PC-9 (cell line): ENCODE measurements around the gene TTC13. TPM values are rescaled to one million over a fixed set of nuclear protein-coding genes. Genes with fewer than 3 reads are reported as not detected.
A peak's percentile ranks its signal among the peaks of the same experiment; 100 is the strongest.

Experiments used
- BruUV-seq: library from RNA; stranded (reverse); fragments of 400-500 nt; replicated peaks from 2 replicates; lab custom pipeline; 2021; lab: Mats Ljungman, UMichigan
- CTCF ChIA-PET: fragments of 300-600 bp; sonication (Branson Sonifier 250); formaldehyde crosslinking; loops from one replicate; lab custom pipeline; 2022; ENCODE audit warnings: antibody characterized with exemption; lab: Charles Lee
- POLR2A ChIA-PET: fragments of 300-600 bp; sonication (Branson Sonifier 250); formaldehyde crosslinking; loops from one replicate; lab custom pipeline; 2022; ENCODE audit warnings: antibody characterized with exemption; ENCODE audit not compliant: unreplicated experiment; lab: Charles Lee
- DNase-seq, 2 experiments: peaks; one replicate each; pipeline versions ENCODE4 v3.0.0 to v3.0.0-alpha.2; 2015 to 2022; ENCODE audit warnings: mixed read lengths in 1 of 2
- H2AFZ ChIP-seq: fragments of 200-600 bp; sonication (generic); 2 replicates; pipeline ENCODE4 v1.8.1; 2017; ENCODE audit warnings: antibody characterized with exemption
- H3F3A ChIP-seq: fragments of 200-600 bp; sonication (generic); 2 replicates; pipeline ENCODE4 v1.8.1; 2017; ENCODE audit warnings: antibody characterized with exemption, mild to moderate bottlenecking, low read depth; ENCODE audit not compliant: insufficient read depth
- H3K27ac ChIP-seq: fragments of 200-600 bp; sonication (generic); 2 replicates; pipeline ENCODE4 v1.6.1; 2016; ENCODE audit warnings: mixed run types
- H3K27me3 ChIP-seq: fragments of 200-600 bp; sonication (generic); 2 replicates; pipeline ENCODE4 v1.6.1; 2016; ENCODE audit warnings: low read depth, mixed run types; ENCODE audit not compliant: insufficient read depth
- H3K36me3 ChIP-seq: fragments of 200-600 bp; sonication (generic); 2 replicates; pipeline ENCODE4 v1.6.1; 2016; ENCODE audit warnings: low read depth, mixed run types
- H3K4me1 ChIP-seq: fragments of 200-600 bp; sonication (generic); replicated peaks from 2 replicates; pipeline ENCODE4 v1.6.1; 2016; ENCODE audit warnings: mixed run types; ENCODE audit not compliant: insufficient read depth
- H3K4me2 ChIP-seq: fragments of 200-600 bp; sonication (generic); 2 replicates; pipeline ENCODE4 v1.6.1; 2017; ENCODE audit warnings: mixed run types
- H3K4me3 ChIP-seq: fragments of 200-600 bp; sonication (generic); 2 replicates; pipeline ENCODE4 v1.6.1; 2016; ENCODE audit warnings: mixed run types
- H3K79me2 ChIP-seq: fragments of 200-600 bp; sonication (generic); 2 replicates; pipeline ENCODE4 v1.6.1; 2017; ENCODE audit warnings: low read depth, mixed run types
- H3K9me2 ChIP-seq: fragments of 200-600 bp; sonication (generic); 2 replicates; pipeline ENCODE4 v1.8.1; 2017; ENCODE audit warnings: mild to moderate bottlenecking; ENCODE audit not compliant: insufficient read depth
- H3K9me3 ChIP-seq: fragments of 200-600 bp; sonication (generic); 2 replicates; pipeline ENCODE4 v1.8.1; 2016; ENCODE audit warnings: low read depth; ENCODE audit not compliant: insufficient read depth
- H4K20me1 ChIP-seq: fragments of 200-600 bp; sonication (generic); 2 replicates; pipeline ENCODE4 v1.8.1; 2017; ENCODE audit not compliant: insufficient read depth
- EZH2 ChIP-seq: fragments of 200-600 bp; sonication (generic); IDR thresholded peaks from 2 replicates; pipeline ENCODE4 v1.8.0; 2017; ENCODE audit warnings: antibody characterized with exemption, low read depth
- intact Hi-C: fragments of 100-400 bp; cut with micrococcal nuclease; formaldehyde crosslinking; loops from one replicate; pipeline ENCODE4 v1.10.0; 2022; ENCODE audit not compliant: unreplicated experiment
- total RNA-seq: library from RNA; stranded (reverse); gene quantifications from 2 replicates; pipeline ENCODE4 v1.2.3, GENCODE V29; 2021
- TF ChIP-seq, protein P1 (sequence below): fragments of 200-600 bp; sonication (generic); conservative IDR thresholded peaks from 2 replicates; pipeline ENCODE4 v1.6.1; 2017; ENCODE audit warnings: mixed run types, antibody characterized with exemption, mild to moderate bottlenecking, moderate library complexity

The TTC13 gene
- total RNA-seq, 1 experiment from 2014 or later: 7.5 TPM

GRCh38 chr1:230891413-230891812 is 87.2 kb downstream of the TTC13 start:
- H3K4me2 ChIP-seq: no peak overlapping the region
- no peaks in the 10 kb centered on the region for H3K27me3 ChIP-seq
- no TSS peak for BruUV-seq
- H3K9me2 ChIP-seq: no peaks in the 10 kb centered on the region
- peak overlapping the region; percentile 53; the same call in 1 of the 2 replicates for H2AFZ ChIP-seq
- H4K20me1 ChIP-seq: no peaks in the 10 kb centered on the region
- DNase-seq: no peak
- intact Hi-C loops: no loop called here
- CTCF ChIA-PET: no interaction called here
- no peak overlapping the region for H3K4me3 ChIP-seq
- no peaks in the 10 kb centered on the region for H3F3A ChIP-seq
- H3K4me1 ChIP-seq: no peaks in the 10 kb centered on the region
- TF ChIP-seq, protein P1, sequence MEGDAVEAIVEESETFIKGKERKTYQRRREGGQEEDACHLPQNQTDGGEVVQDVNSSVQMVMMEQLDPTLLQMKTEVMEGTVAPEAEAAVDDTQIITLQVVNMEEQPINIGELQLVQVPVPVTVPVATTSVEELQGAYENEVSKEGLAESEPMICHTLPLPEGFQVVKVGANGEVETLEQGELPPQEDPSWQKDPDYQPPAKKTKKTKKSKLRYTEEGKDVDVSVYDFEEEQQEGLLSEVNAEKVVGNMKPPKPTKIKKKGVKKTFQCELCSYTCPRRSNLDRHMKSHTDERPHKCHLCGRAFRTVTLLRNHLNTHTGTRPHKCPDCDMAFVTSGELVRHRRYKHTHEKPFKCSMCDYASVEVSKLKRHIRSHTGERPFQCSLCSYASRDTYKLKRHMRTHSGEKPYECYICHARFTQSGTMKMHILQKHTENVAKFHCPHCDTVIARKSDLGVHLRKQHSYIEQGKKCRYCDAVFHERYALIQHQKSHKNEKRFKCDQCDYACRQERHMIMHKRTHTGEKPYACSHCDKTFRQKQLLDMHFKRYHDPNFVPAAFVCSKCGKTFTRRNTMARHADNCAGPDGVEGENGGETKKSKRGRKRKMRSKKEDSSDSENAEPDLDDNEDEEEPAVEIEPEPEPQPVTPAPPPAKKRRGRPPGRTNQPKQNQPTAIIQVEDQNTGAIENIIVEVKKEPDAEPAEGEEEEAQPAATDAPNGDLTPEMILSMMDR: no peak
- no peaks in the 10 kb centered on the region for H3K79me2 ChIP-seq
- no peaks in the 10 kb centered on the region for H3K9me3 ChIP-seq
- POLR2A ChIA-PET: no interaction called here
- H3K27ac ChIP-seq: no peak overlapping the region
- no peaks in the 10 kb centered on the region for H3K36me3 ChIP-seq

- H3F3A ChIP-seq: no peaks in the 10 kb centered on the region
- no peaks in the 10 kb centered on the region for H3K9me2 ChIP-seq
- ChIA-PET CTCF (no interaction called here), POLR2A (no interaction called here)
- no peak for DNase-seq
- BruUV-seq: no TSS peak
- H3K4me1 ChIP-seq: no peaks in the 10 kb centered on the region
- no peak overlapping the region for H2AFZ ChIP-seq
- H3K27me3 ChIP-seq: peaks cover 58% of the 10 kb centered on the region
- TF ChIP-seq EZH2: no peak
- TF ChIP-seq, protein P1: no peak
- no peak overlapping the region for H3K4me3 ChIP-seq
- no peaks in the 10 kb centered on the region for H3K36me3 ChIP-seq
- no peak overlapping the region for H3K27ac ChIP-seq
- no peak overlapping the region for H3K4me2 ChIP-seq
- intact Hi-C loops: no loop called here
- H4K20me1 ChIP-seq: no peaks in the 10 kb centered on the region
- peaks cover 6% of the 10 kb centered on the region; the same call in 1 of the 2 replicates for H3K9me3 ChIP-seq
- no peaks in the 10 kb centered on the region for H3K79me2 ChIP-seq
Observed at GRCh38 chr1:230884646-230885045, 94.0 kb downstream of the TTC13 start.

- H3K36me3 ChIP-seq: no peaks in the 10 kb centered on the region
- intact Hi-C loops: no loop called here
- no peak overlapping the region for H3K4me3 ChIP-seq
- peaks cover 58% of the 10 kb centered on the region for H3K27me3 ChIP-seq
- ChIA-PET CTCF (interaction anchor here (0.7 kb wide), 1 partner anchor 85 kb away, joined by 7 read pairs; no protein-coding TSS in a partner anchor), POLR2A (no interaction called here)
- DNase-seq: no peak
- H3F3A ChIP-seq: no peaks in the 10 kb centered on the region
- H3K9me2 ChIP-seq: no peaks in the 10 kb centered on the region
- no peaks in the 10 kb centered on the region for H3K4me1 ChIP-seq
- no peaks in the 10 kb centered on the region for H3K79me2 ChIP-seq
- no peak overlapping the region for H3K27ac ChIP-seq
- no peaks in the 10 kb centered on the region for H4K20me1 ChIP-seq
- no peak overlapping the region for H3K4me2 ChIP-seq
- no peak overlapping the region for H2AFZ ChIP-seq
- no peak for TF ChIP-seq EZH2
- TF ChIP-seq, protein P1: no peak
- no TSS peak for BruUV-seq
- peaks cover 6% of the 10 kb centered on the region; the same call in 1 of the 2 replicates for H3K9me3 ChIP-seq
Observed at GRCh38 chr1:230883967-230884366, 94.7 kb downstream of the TTC13 start.
